Neutrophil (primary cell): Measurements from ENCODE around the gene BAK1.

Experiments
- H3K27ac ChIP-seq: fragments of 200-600 bp; sonication (generic); 2 replicates; pipeline ENCODE4 v1.5.1; 2016; ENCODE audit warnings: mild to moderate bottlenecking, moderate library complexity
- H3K27me3 ChIP-seq: fragments of 200-600 bp; sonication (generic); 2 replicates; pipeline ENCODE4 v1.6.0; 2016; ENCODE audit warnings: mild to moderate bottlenecking
- H3K36me3 ChIP-seq: fragments of 200-600 bp; sonication (generic); 2 replicates; pipeline ENCODE4 v1.5.1; 2017
- H3K4me1 ChIP-seq, 2 experiments: fragments of 200-600 bp in 1 of 2; sonication (generic) in 1 of 2; 1 replicate in 1 of 2; 2 replicates in 1 of 2; pipeline versions ENCODE4 v1.5.1 to v1.6.1; 2013 to 2016; ENCODE audit warnings: low read depth in 1 of 2, low read length in 1 of 2, mild to moderate bottlenecking in 1 of 2, moderate library complexity in 1 of 2; ENCODE audit not compliant: control insufficient read depth in 1 of 2, insufficient read depth in 1 of 2
- H3K4me3 ChIP-seq, 2 experiments: fragments of 200-600 bp in 1 of 2; sonication (generic) in 1 of 2; 1 replicate in 1 of 2; 2 replicates in 1 of 2; pipeline ENCODE4 v1.5.1; 2013 to 2016; ENCODE audit warnings: low read depth in 1 of 2, low read length in 1 of 2, mild to moderate bottlenecking in 1 of 2, moderate library complexity in 1 of 2
- H3K9me3 ChIP-seq: fragments of 200-600 bp; sonication (generic); 2 replicates; pipeline ENCODE4 v1.5.1; 2016
- CTCF ChIP-seq: fragments of 200-600 bp; sonication (generic); IDR thresholded peaks from 2 replicates; pipeline ENCODE4 v1.5.1; 2016; ENCODE audit warnings: antibody characterized with exemption

The BAK1 gene

DNA sequence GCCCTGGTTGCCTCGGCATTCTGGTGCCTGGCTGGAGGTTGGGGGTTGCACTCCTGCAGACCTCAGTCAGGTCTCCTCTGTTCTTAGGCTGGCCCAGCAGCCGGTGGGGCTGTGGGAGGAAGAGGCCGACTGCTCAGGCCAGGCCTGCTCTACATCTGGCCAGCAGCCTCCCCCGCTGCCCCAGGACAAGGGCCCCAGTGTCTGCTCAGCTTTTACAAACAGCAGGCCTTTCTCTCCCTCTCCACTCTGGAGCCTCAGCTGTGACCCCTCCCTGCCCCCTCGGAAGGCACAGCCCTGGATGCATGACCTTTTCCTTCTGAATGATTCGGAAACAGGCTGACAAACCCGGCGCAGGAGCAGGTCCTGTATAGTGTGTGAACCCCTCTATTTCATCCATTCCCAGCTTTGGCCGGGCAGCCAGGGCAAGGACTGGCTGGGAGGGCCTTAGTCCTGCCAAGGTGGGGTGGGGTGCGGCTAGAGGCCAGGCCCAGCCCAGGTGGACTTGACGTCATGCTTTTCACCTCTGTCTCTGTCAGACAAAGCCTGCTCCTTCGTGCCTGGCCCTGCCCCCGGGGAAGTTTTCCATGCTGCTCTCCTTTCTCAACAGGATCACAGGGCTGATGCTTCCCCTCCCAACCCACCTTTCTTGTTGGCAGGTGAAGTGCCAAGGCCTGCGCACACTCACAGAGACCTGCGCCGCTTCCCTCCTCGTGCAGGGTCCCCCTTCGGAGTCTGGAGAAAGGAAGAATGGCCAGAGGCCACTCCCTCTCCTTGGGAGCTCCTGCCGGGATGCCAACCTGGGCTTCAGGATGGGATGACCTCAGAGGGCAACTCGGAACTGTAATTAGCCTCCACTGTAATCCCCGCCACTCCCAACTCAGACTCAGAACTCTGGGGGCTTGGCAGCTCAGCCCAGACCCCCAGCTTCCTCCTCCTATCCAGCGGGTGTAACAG is 31.0 kb upstream of the BAK1 start:
- no peak overlapping the region for H3K27ac ChIP-seq
- H3K4me1 ChIP-seq: no peaks in the 10 kb centered on the region
- H3K27me3 ChIP-seq: peaks cover 23% of the 10 kb centered on the region
- H3K36me3 ChIP-seq: no peaks in the 10 kb centered on the region
- no peak overlapping the region for H3K4me3 ChIP-seq
- no peaks in the 10 kb centered on the region for H3K9me3 ChIP-seq
- TF ChIP-seq CTCF: no peak

GRCh38 chr6:33610067-33610466 is 30.0 kb upstream of the BAK1 start:
- Histone ChIP-seq H3K4me3 (no peak overlapping the region), H3K36me3 (no peaks in the 10 kb centered on the region), H3K4me1 (no peaks in the 10 kb centered on the region), H3K27ac (no peak overlapping the region), H3K9me3 (no peaks in the 10 kb centered on the region), H3K27me3 (peaks cover 21% of the 10 kb centered on the region)
- no peak for TF ChIP-seq CTCF

GRCh38 chr6:33609528-33609927 is 29.5 kb upstream of the BAK1 start:
- Histone ChIP-seq H3K36me3 (no peaks in the 10 kb centered on the region), H3K9me3 (no peaks in the 10 kb centered on the region), H3K27ac (no peak overlapping the region), H3K4me3 (no peak overlapping the region), H3K27me3 (peaks cover 17% of the 10 kb centered on the region), H3K4me1 (no peaks in the 10 kb centered on the region)
- no peak for TF ChIP-seq CTCF

GRCh38 chr6:33609019-33609418 is 28.9 kb upstream of the BAK1 start:
- peaks cover 12% of the 10 kb centered on the region for H3K27me3 ChIP-seq
- no peak overlapping the region for H3K4me3 ChIP-seq
- H3K9me3 ChIP-seq: no peaks in the 10 kb centered on the region
- no peaks in the 10 kb centered on the region for H3K36me3 ChIP-seq
- H3K4me1 ChIP-seq: no peaks in the 10 kb centered on the region
- H3K27ac ChIP-seq: no peak overlapping the region
- no peak for TF ChIP-seq CTCF

DNA sequence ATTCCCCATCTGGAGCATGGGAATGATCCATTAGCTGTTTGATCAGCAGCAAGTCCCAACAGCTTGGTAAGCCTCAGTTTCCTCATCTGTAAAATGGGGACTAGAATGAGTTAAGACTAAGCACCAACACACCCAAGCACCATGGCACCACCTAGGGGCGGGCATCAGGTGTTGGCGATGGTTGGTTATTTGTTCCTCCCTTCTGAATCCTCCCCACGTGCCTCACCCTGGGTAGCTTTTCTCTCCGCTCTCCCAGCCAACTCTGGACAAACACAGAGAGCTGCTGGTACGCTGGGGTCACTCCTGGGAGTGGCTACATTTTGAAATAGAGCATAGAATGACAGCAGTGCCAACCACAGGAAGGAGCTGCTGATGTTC is 27.7 kb upstream of the BAK1 start:
- H3K4me1 ChIP-seq: no peaks in the 10 kb centered on the region
- TF ChIP-seq CTCF: no peak
- no peak overlapping the region for H3K27ac ChIP-seq

More for the DNA sequence above, 27.7 kb upstream of the BAK1 start:
- H3K4me3 ChIP-seq: no peak overlapping the region
- H3K27me3 ChIP-seq: peaks cover 12% of the 10 kb centered on the region
- no peaks in the 10 kb centered on the region for H3K9me3 ChIP-seq
- H3K36me3 ChIP-seq: no peaks in the 10 kb centered on the region
